Measurements from ENCODE around the gene RGS10. TPM values are rescaled to one million over a fixed set of nuclear protein-coding genes. Genes with fewer than 3 reads are reported as not detected.

The RGS10 gene
- total RNA-seq, 2 donors from 2014 or later, result 4.3 to 7.5 TPM

GRCh38 chr10:119481781-119482426, 60.6 kb downstream of the RGS10 start:
- no peak overlapping the region for H3K27ac Mint-ChIP-seq
- no peaks in the 10 kb centered on the region for H3K36me3 ChIP-seq (ENCODE audit: control insufficient read depth, insufficient read depth, low read length)
- WGBS, 2 experiments (ENCODE audit: insufficient coverage in 1 of 2, insufficient read length in 1 of 2), result 90 to 92% methylated on average over 4 to 11 of the region's 12 CpGs
- H3K4me1 ChIP-seq (ENCODE audit: control insufficient read depth, insufficient read depth, low read length), result no peaks in the 10 kb centered on the region
- H3K27me3 Mint-ChIP-seq (ENCODE audit: insufficient read depth), result peaks cover 79% of the 10 kb centered on the region
- H3K4me1 Mint-ChIP-seq, result peaks cover 10% of the 10 kb centered on the region
- H3K36me3 Mint-ChIP-seq (ENCODE audit: low read depth), result no peaks in the 10 kb centered on the region
- no peaks in the 10 kb centered on the region for H3K9me3 ChIP-seq (ENCODE audit: control insufficient read depth, low read length)
- no peaks in the 10 kb centered on the region for H3K9me3 Mint-ChIP-seq
- no peak overlapping the region for H3K4me3 Mint-ChIP-seq
- H3K27me3 ChIP-seq (ENCODE audit: control insufficient read depth, insufficient read depth, low read length, poor library complexity, severe bottlenecking), result peaks cover 64% of the 10 kb centered on the region
- no peak overlapping the region for H3K27ac ChIP-seq (ENCODE audit: low read depth, low read length)
- no peak overlapping the region for H3K9ac ChIP-seq (ENCODE audit: extremely low read depth, low read length, poor library complexity, severe bottlenecking)
- no peak for DNase-seq
- no peak for TF ChIP-seq CTCF (conservative IDR thresholded peaks at IDR 0.05)
- no peak overlapping the region for H3K4me3 ChIP-seq (ENCODE audit: low read length)

- Histone ChIP-seq H3K36me3 (ENCODE audit: control insufficient read depth, insufficient read depth, low read length) (no peaks in the 10 kb centered on the region), H3K9me3 (ENCODE audit: control insufficient read depth, low read length) (no peaks in the 10 kb centered on the region), H3K27me3 (ENCODE audit: control insufficient read depth, insufficient read depth, low read length, poor library complexity, severe bottlenecking) (peaks cover 74% of the 10 kb centered on the region), H3K4me1 (ENCODE audit: control insufficient read depth, insufficient read depth, low read length) (no peaks in the 10 kb centered on the region), H3K9ac (ENCODE audit: extremely low read depth, low read length, poor library complexity, severe bottlenecking) (no peak overlapping the region), H3K4me3 (ENCODE audit: low read length) (no peak overlapping the region), H3K27ac (ENCODE audit: low read depth, low read length) (no peak overlapping the region)
- Mint-ChIP-seq H3K27ac (no peak overlapping the region), H3K27me3 (ENCODE audit: insufficient read depth) (peaks cover 91% of the 10 kb centered on the region), H3K9me3 (no peaks in the 10 kb centered on the region), H3K4me3 (no peak overlapping the region), H3K36me3 (ENCODE audit: low read depth) (no peaks in the 10 kb centered on the region), H3K4me1 (peaks cover 10% of the 10 kb centered on the region)
- 88 to 90% methylated on average over 3 to 4 of the region's 4 CpGs for WGBS, 2 experiments (ENCODE audit: insufficient coverage in 1 of 2, insufficient read length in 1 of 2)
- no peak for TF ChIP-seq CTCF (conservative IDR thresholded peaks at IDR 0.05)
- DNase-seq, result no peak
Observed at GRCh38 chr10:119480667-119481066, 61.9 kb downstream of the RGS10 start.

- Histone ChIP-seq H3K4me1 (ENCODE audit: control insufficient read depth, insufficient read depth, low read length) (no peaks in the 10 kb centered on the region), H3K36me3 (ENCODE audit: control insufficient read depth, insufficient read depth, low read length) (no peaks in the 10 kb centered on the region), H3K27ac (ENCODE audit: low read depth, low read length) (no peak overlapping the region), H3K27me3 (ENCODE audit: control insufficient read depth, insufficient read depth, low read length, poor library complexity, severe bottlenecking) (peaks cover 85% of the 10 kb centered on the region), H3K4me3 (ENCODE audit: low read length) (no peak overlapping the region), H3K9me3 (ENCODE audit: control insufficient read depth, low read length) (no peaks in the 10 kb centered on the region), H3K9ac (ENCODE audit: extremely low read depth, low read length, poor library complexity, severe bottlenecking) (no peak overlapping the region)
- H3K36me3 Mint-ChIP-seq (ENCODE audit: low read depth), result no peaks in the 10 kb centered on the region
- no peaks in the 10 kb centered on the region for H3K9me3 Mint-ChIP-seq
- WGBS, 2 experiments (ENCODE audit: insufficient coverage in 1 of 2, insufficient read length in 1 of 2), result 13 to 15% methylated on average over 6 to 8 of the region's 8 CpGs
- H3K27me3 Mint-ChIP-seq (ENCODE audit: insufficient read depth), result peaks cover 96% of the 10 kb centered on the region
- H3K4me1 Mint-ChIP-seq, result peaks cover 10% of the 10 kb centered on the region
- no peak for TF ChIP-seq CTCF (conservative IDR thresholded peaks at IDR 0.05)
- no peak overlapping the region for H3K27ac Mint-ChIP-seq
- H3K4me3 Mint-ChIP-seq, result no peak overlapping the region
- peak; percentile 83 for DNase-seq
Observed at GRCh38 chr10:119479532-119479931, 63.0 kb downstream of the RGS10 start.

Data from endodermal cell (in vitro differentiated cells).